BLaER1 treated with 17β-estradiol and CSF1 and Interleukin-3, amounts not matched to agents 10 nM and 100 nM (cell line): ENCODE data around the gene ANKRD65.
"Not testable (repeated sequence)": the region's sequence is repeated elsewhere in the genome, so short reads cannot be mapped to it uniquely, and the experiment has no call there.

Experiments used
- H3K27ac ChIP-seq, 11 experiments: shearing (Covaris generic); formaldehyde crosslinking; 2 replicates each; pipeline ENCODE4 v1.8.1; 2022
- H3K27me3 ChIP-seq, 11 experiments: shearing (Covaris generic); formaldehyde crosslinking; 2 replicates each; pipeline ENCODE4 v1.8.1; 2022
- H3K36me3 ChIP-seq, 11 experiments: shearing (Covaris generic); formaldehyde crosslinking; 2 replicates each; pipeline ENCODE4 v1.8.1; 2022
- H3K4me1 ChIP-seq, 10 experiments: shearing (Covaris generic); formaldehyde crosslinking; 2 replicates each; pipeline ENCODE4 v1.8.1; 2022
- H3K4me2 ChIP-seq, 11 experiments: shearing (Covaris generic); formaldehyde crosslinking; 2 replicates each; pipeline ENCODE4 v1.8.1; 2022
- H3K4me3 ChIP-seq, 10 experiments: shearing (Covaris generic); formaldehyde crosslinking; 2 replicates each; pipeline ENCODE4 v1.8.1; 2022
- H3K9ac ChIP-seq, 11 experiments: shearing (Covaris generic); formaldehyde crosslinking; 2 replicates each; pipeline ENCODE4 v1.8.1; 2022
- H3K9me3 ChIP-seq, 11 experiments: shearing (Covaris generic); formaldehyde crosslinking; replicated peaks in 1 of 11; 2 replicates each; pipeline ENCODE4 v1.8.1; 2022
- H4K20me1 ChIP-seq, 11 experiments: shearing (Covaris generic); formaldehyde crosslinking; 2 replicates each; pipeline ENCODE4 v1.8.1; 2022
- Cebpa-rat ChIP-seq, 11 experiments: shearing (Covaris generic); IDR thresholded peaks; 2 replicates each; pipeline ENCODE4 v1.8.1; 2022

The ANKRD65 gene

GRCh38 chr1:1455366-1455884, 34.3 kb upstream of the ANKRD65 start:
- Histone ChIP-seq H3K27ac (no peak overlapping the region), H3K4me1 (peaks cover 3 to 24% (median 8%) of the 10 kb centered on the region in 10 experiments; a peak in 19 of 20 replicates), H3K4me3 (no peak overlapping the region)

GRCh38 chr1:1454286-1455056, 33.4 kb upstream of the ANKRD65 start:
- H3K36me3 ChIP-seq, H4K20me1 ChIP-seq, H3K27me3 ChIP-seq, H3K9me3 ChIP-seq, H3K9ac ChIP-seq, H3K4me3 ChIP-seq, H3K27ac ChIP-seq: not testable (repeated sequence)
- H3K4me2 ChIP-seq: peak overlapping the region in 1 of 11 experiments; percentile 15; a peak in 1 of 22 replicates
- peaks cover 0 to 14% (median 0%) of the 10 kb centered on the region in 10 experiments; a peak in 8 of 20 replicates for H3K4me1 ChIP-seq

More at GRCh38 chr1:1455366-1455884, 34.3 kb upstream of the ANKRD65 start:
- no peak for TF ChIP-seq Cebpa-rat (IDR thresholded peaks at IDR 0.05)
- Histone ChIP-seq H3K9ac (no peak overlapping the region), H3K27me3 (peaks cover 0 to 5% (median 0%) of the 10 kb centered on the region in 11 experiments; a peak in 1 of 22 replicates), H4K20me1 (no peaks in the 10 kb centered on the region), H3K9me3 (no peaks in the 10 kb centered on the region), H3K4me2 (no peak overlapping the region), H3K36me3 (no peaks in the 10 kb centered on the region)

DNA sequence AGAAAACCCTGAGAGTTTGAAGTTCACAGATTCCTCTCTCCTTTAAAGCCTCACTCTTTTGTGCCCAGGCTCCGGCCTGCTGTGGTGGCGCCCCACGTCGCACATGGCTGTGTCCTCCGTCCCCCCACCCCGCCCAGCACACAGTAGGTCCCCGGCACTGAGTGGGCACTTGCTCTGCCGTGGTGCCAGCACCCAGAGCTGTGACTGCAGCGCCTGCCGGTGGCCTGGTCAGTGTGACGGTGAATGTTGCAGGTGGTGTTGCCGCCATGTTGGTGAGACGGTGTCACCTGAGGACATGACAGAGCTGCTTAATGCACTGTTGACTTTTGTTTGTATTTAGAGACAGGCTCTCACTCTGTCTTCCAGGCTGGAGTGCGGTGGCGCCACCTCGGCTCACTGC, 31.8 kb upstream of the ANKRD65 start:
- peaks cover 0 to 14% (median 0%) of the 10 kb centered on the region in 10 experiments; a peak in 2 of 20 replicates for H3K4me1 ChIP-seq
- H3K9me3 ChIP-seq: no peaks in the 10 kb centered on the region
- no peak overlapping the region for H3K4me3 ChIP-seq
- no peak overlapping the region for H3K4me2 ChIP-seq
- H3K36me3 ChIP-seq: no peaks in the 10 kb centered on the region
- no peaks in the 10 kb centered on the region for H4K20me1 ChIP-seq
- no peak overlapping the region for H3K9ac ChIP-seq
- no peak overlapping the region for H3K27ac ChIP-seq
- no peak for TF ChIP-seq Cebpa-rat (IDR thresholded peaks at IDR 0.05)
- H3K27me3 ChIP-seq: peaks cover 0 to 16% (median 9%) of the 10 kb centered on the region in 11 experiments; a peak in 10 of 22 replicates

DNA sequence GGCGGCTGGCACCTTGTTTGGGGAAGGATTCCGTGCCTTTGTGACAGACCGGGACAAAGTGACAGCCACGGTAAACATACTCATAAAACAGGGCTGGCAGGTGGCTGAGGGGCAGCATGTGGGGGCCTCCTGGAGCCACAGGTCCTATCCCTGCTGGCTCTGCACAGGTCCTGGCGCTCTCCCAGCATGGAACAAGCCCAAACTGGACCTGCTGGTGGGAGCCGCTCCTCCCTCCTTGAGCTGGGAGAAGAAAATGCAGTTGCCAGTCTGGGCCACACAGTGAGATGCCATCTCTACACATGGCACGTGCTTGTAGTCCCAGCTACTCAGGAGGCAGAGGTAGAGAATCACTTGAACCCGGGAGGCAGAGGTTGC, 31.3 kb upstream of the ANKRD65 start:
- not testable (repeated sequence) for H3K9ac ChIP-seq, H3K4me2 ChIP-seq, H3K36me3 ChIP-seq, H3K9me3 ChIP-seq, H3K27ac ChIP-seq, H4K20me1 ChIP-seq, H3K4me3 ChIP-seq
- Histone ChIP-seq H3K27me3 (peaks cover 0 to 16% (median 9%) of the 10 kb centered on the region in 11 experiments; a peak in 10 of 22 replicates), H3K4me1 (peaks cover 0 to 14% (median 0%) of the 10 kb centered on the region in 10 experiments; a peak in 2 of 20 replicates)

DNA sequence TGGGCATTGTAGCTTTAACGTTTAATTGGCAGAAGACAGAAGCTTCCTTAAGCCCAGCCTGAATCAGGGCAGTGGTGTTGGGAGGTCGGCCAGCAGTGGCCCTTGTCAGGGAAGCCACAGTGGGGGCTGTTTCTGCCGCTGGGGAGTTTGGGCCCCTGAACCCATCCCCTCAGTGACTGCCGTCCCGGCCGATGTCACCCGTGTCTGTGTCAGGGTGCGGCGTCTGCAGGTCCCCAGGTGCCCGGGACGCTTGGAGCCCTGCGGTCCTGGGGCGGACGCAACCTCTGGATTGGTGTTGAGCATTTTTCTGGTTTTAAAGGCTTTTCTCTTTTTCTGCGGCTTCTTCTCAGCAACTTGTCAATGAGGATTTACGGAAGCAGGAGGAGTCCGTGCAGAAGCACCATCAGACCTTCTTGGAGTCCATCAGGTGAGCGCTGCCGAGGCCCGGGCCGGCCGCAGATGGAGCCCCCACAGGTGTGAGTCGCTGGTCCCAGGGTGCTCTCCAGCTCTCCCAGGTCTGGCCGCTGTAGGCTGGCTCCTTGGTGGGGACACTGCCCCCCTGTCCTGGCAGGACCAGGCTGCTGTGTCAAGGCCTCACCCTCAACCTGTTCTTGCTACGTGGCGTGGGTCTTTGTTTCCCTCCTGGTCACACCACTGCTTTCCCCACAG, 30.8 kb upstream of the ANKRD65 start:
- Histone ChIP-seq H3K4me3 (no peak overlapping the region), H3K9ac (no peak overlapping the region)

GRCh38 chr1:1450616-1451015, 29.5 kb upstream of the ANKRD65 start:
- H3K9ac ChIP-seq, H3K4me3 ChIP-seq, H3K4me2 ChIP-seq, H4K20me1 ChIP-seq, H3K9me3 ChIP-seq, H3K36me3 ChIP-seq, H3K27ac ChIP-seq: not testable (repeated sequence)
- H3K4me1 ChIP-seq: peaks cover 0 to 14% (median 0%) of the 10 kb centered on the region in 10 experiments; a peak in 2 of 20 replicates
- H3K27me3 ChIP-seq: peaks cover 0 to 16% (median 9%) of the 10 kb centered on the region in 11 experiments; a peak in 10 of 22 replicates

More for the DNA sequence above, 30.8 kb upstream of the ANKRD65 start:
- peaks cover 0 to 14% (median 0%) of the 10 kb centered on the region in 10 experiments; a peak in 2 of 20 replicates for H3K4me1 ChIP-seq
- TF ChIP-seq Cebpa-rat (IDR thresholded peaks at IDR 0.05): no peak
- no peak overlapping the region for H3K27ac ChIP-seq
- H3K27me3 ChIP-seq: peaks cover 0 to 16% (median 9%) of the 10 kb centered on the region in 11 experiments; a peak in 10 of 22 replicates
- H3K4me2 ChIP-seq: no peak overlapping the region
- H3K9me3 ChIP-seq: no peaks in the 10 kb centered on the region
- no peaks in the 10 kb centered on the region for H3K36me3 ChIP-seq
- no peaks in the 10 kb centered on the region for H4K20me1 ChIP-seq

DNA sequence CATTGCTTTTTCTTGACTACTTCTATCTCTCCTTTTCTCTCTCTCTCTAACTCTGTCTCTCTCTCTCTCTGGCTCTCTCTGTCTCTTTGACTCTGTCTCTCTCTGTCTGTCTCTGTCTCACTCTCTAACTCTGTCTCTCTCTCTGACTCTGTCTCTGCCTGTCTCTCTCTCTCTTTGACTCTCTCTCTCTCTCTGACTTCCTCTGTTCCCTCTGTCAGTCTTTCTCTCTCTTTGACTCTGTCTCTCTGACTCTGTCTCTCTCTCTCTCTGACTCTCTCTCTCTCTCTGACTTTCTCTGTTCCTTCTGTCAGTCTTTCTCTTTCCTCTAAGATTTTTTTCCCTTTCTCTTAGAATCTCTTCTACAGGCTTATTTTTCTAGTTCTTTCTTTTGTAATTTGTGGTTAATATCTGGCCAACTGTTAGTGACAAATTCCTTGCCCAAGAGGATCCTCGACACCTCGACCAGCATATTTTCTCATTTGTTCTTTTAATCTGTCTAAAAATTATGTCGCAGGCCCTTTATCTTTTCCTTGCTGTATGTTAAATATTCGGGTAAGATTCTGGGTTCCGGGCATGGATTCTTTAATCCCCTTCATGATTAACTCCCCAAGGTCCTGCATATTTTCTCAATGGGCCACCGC, 28.1 kb upstream of the ANKRD65 start, which contains the start of gene ATAD3C:
ATAD3C (plus strand) TSS at position 591 of the 641 bp plus-strand sequence. CDS start 995 bp downstream, outside the sequence.
- Histone ChIP-seq H3K4me3 (no peak within 1 kb of the TSS), H3K36me3 (no peaks in the 10 kb centered on the region), H3K4me1 (peaks cover 0 to 14% (median 0%) of the 10 kb centered on the region in 10 experiments; a peak in 2 of 20 replicates), H3K27ac (no peak within 1 kb of the TSS), H3K4me2 (peak within 1 kb of the TSS in 2 of 11 experiments; percentile 1 to 19; a peak in 2 of 22 replicates), H3K9ac (peak within 1 kb of the TSS in 1 of 11 experiments; percentile 17; a peak in 2 of 22 replicates), H3K27me3 (peaks cover 0 to 16% (median 9%) of the 10 kb centered on the region in 11 experiments; a peak in 10 of 22 replicates), H3K9me3 (no peaks in the 10 kb centered on the region), H4K20me1 (no peaks in the 10 kb centered on the region)
- no peak for TF ChIP-seq Cebpa-rat (IDR thresholded peaks at IDR 0.05)

GRCh38 chr1:1446631-1447030, 25.6 kb upstream of the ANKRD65 start:
- not testable (repeated sequence) for H3K9me3 ChIP-seq, H4K20me1 ChIP-seq, H3K4me3 ChIP-seq, H3K9ac ChIP-seq, H3K27ac ChIP-seq, H3K36me3 ChIP-seq, H3K4me2 ChIP-seq
- peaks cover 3 to 18% (median 6%) of the 10 kb centered on the region in 10 experiments; a peak in 19 of 20 replicates for H3K4me1 ChIP-seq
- peaks cover 0 to 16% (median 9%) of the 10 kb centered on the region in 11 experiments; a peak in 10 of 22 replicates for H3K27me3 ChIP-seq
